ENCODE measurements around the gene ORAI3.

DNA sequence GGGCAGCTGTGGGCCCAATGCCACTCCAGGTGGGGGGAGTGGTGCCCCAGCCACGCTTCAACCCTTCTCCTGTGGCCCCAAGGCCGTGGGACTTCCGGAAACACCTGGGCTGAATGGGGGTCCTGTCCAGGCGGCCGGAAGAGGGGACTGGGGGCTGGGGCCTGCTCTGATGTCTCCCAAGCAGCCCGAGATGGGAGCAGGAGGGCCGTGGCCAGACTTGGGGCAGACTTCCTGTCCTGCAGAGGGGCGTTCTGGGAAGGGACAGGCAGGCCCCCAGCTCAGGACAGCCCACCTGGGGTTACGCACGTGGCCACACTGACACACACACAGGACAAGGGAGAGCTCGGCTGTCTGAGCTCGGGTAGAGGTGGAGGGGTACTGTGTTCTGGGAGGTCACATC lies 41.2 kb downstream of the ORAI3 start:
- no peak for TF ChIP-seq CTCF (conservative IDR thresholded peaks at IDR 0.05; ENCODE audit: low read length)
- TF ChIP-seq EZH2phosphoT487 (IDR thresholded peaks at IDR 0.05; ENCODE audit: borderline replicate concordance, low read depth, low read length), result no peak
